Urinary bladder (tissue), 4 donors: ENCODE data around the gene ALOXE3. TPM values are rescaled to one million over a fixed set of nuclear protein-coding genes. Genes with fewer than 3 reads are reported as not detected.
A peak's percentile ranks its signal among the peaks of the same experiment; 100 is the strongest.

Experiments
- DNase-seq: peaks from one replicate; pipeline ENCODE4 v3.0.0-alpha.2; 2015; ENCODE audit errors: extremely low spot score
- H3K27ac ChIP-seq: one replicate; pipeline ENCODE4 v1.5.1; 2013; ENCODE audit warnings: low read depth, mild to moderate bottlenecking, moderate library complexity
- H3K36me3 ChIP-seq: one replicate; pipeline ENCODE4 v1.6.1; 2013; ENCODE audit warnings: mild to moderate bottlenecking, moderate library complexity; ENCODE audit not compliant: insufficient read depth
- H3K4me1 ChIP-seq: one replicate; pipeline ENCODE4 v1.6.1; 2013; ENCODE audit warnings: mild to moderate bottlenecking, moderate library complexity; ENCODE audit not compliant: insufficient read depth
- H3K4me3 ChIP-seq: one replicate; pipeline ENCODE4 v1.5.1; 2013; ENCODE audit warnings: low read depth, low read length
- WGBS: extraction: QIAGEN DNeasy Blood & Tissue Kit; methylation state at CpG from one replicate; pipeline ENCODE4 v1.1.7; 2013; 5-methylcytosine and 5-hydroxymethylcytosine counted together
- polyA plus RNA-seq: library from polyadenylated mRNA; stranded (reverse); fragments of 200-250 nt; gene quantifications from one replicate; pipeline ENCODE4 v1.2.3, GENCODE V29; 2013
- total RNA-seq: library from RNA; depleted of rRNA; stranded (reverse); fragments of >200 nt; gene quantifications from one replicate; pipeline ENCODE4 v1.2.3, GENCODE V29; 2014
- donor health status: healthy with polysubstance abuse.
- donor health status: healthy.

ALOXE3 gene
- total and polyA plus RNA-seq, 2 donors, result not detected

- WGBS, result 63% methylated on average over 3 of the region's 3 CpGs
- DNase-seq, result no peak
- H3K4me1 ChIP-seq, result no peaks in the 10 kb centered on the region
- H3K4me3 ChIP-seq, result no peak overlapping the region
- peaks cover 7% of the 10 kb centered on the region for H3K36me3 ChIP-seq
- H3K27ac ChIP-seq, result no peak overlapping the region
Observed at GRCh38 chr17:8159032-8159400, 40.7 kb upstream of the ALOXE3 start.

- WGBS, result 47% methylated on average over 20 of the region's 20 CpGs
- Histone ChIP-seq H3K4me3 (no peak overlapping the region), H3K36me3 (peaks cover 7% of the 10 kb centered on the region)
Observed at GRCh38 chr17:8158267-8159031, 40.1 kb upstream of the ALOXE3 start.

GRCh38 chr17:8156246-8156992 lies 38.1 kb upstream of the ALOXE3 start:
- H3K4me1 ChIP-seq, result no peaks in the 10 kb centered on the region
- peaks cover 10% of the 10 kb centered on the region for H3K36me3 ChIP-seq
- peak; percentile 100 for DNase-seq
- under 1% methylated on average over 59 of the region's 59 CpGs for whole genome bisulfite sequencing
- peak overlapping the region; percentile 98 for H3K27ac ChIP-seq
- peak overlapping the region; percentile 79 for H3K4me3 ChIP-seq

More at GRCh38 chr17:8158267-8159031, 40.1 kb upstream of the ALOXE3 start:
- peak overlapping the region; percentile 65 for H3K27ac ChIP-seq
- DNase-seq, result no peak
- H3K4me1 ChIP-seq, result no peaks in the 10 kb centered on the region

GRCh38 chr17:8155996-8156245 lies 37.6 kb upstream of the ALOXE3 start:
- Histone ChIP-seq H3K4me1 (no peaks in the 10 kb centered on the region), H3K27ac (peak overlapping the region; percentile 98), H3K4me3 (peak overlapping the region; percentile 79), H3K36me3 (peaks cover 9% of the 10 kb centered on the region)
- under 1% methylated on average over 11 of the region's 11 CpGs for WGBS
- DNase-seq, result no peak

- 13% methylated on average over 14 of the region's 14 CpGs for WGBS
- no peak for DNase-seq
- no peaks in the 10 kb centered on the region for H3K4me1 ChIP-seq
- peak overlapping the region; percentile 98 for H3K27ac ChIP-seq
- H3K4me3 ChIP-seq, result peak overlapping the region; percentile 79
- peaks cover 8% of the 10 kb centered on the region for H3K36me3 ChIP-seq
Observed at GRCh38 chr17:8155231-8155995, 37.1 kb upstream of the ALOXE3 start.

GRCh38 chr17:8154608-8155155 lies 36.4 kb upstream of the ALOXE3 start:
- Histone ChIP-seq H3K36me3 (peaks cover 8% of the 10 kb centered on the region), H3K27ac (peak overlapping the region; percentile 98), H3K4me1 (no peaks in the 10 kb centered on the region), H3K4me3 (peak overlapping the region; percentile 79)
- no peak for DNase-seq
- WGBS, result 18% methylated on average over 11 of the region's 11 CpGs

- 2% methylated on average over 22 of the region's 22 CpGs for WGBS
- DNase-seq, result peak; percentile 95
- Histone ChIP-seq H3K4me1 (no peaks in the 10 kb centered on the region), H3K36me3 (peaks cover 9% of the 10 kb centered on the region), H3K4me3 (peak overlapping the region; percentile 79), H3K27ac (peak overlapping the region; percentile 98)
Observed at GRCh38 chr17:8153957-8154607, 35.8 kb upstream of the ALOXE3 start.

GRCh38 chr17:8153525-8153956 lies 35.2 kb upstream of the ALOXE3 start:
- Histone ChIP-seq H3K4me3 (peak overlapping the region; percentile 25), H3K4me1 (no peaks in the 10 kb centered on the region), H3K27ac (peak overlapping the region; percentile 96), H3K36me3 (peaks cover 10% of the 10 kb centered on the region)
- no peak for DNase-seq
- 18% methylated on average over 13 of the region's 13 CpGs for WGBS

- 70% methylated on average over 7 of the region's 7 CpGs for WGBS
- H3K4me3 ChIP-seq, result peak overlapping the region; percentile 13
- DNase-seq, result no peak
Observed at GRCh38 chr17:8153031-8153451, 34.7 kb upstream of the ALOXE3 start.

GRCh38 chr17:8152112-8152775 lies 33.9 kb upstream of the ALOXE3 start, which contains the start of gene PER1:
Gene PER1 (minus strand): TSS chr17:8152404. CDS start chr17:8150706, 1,698 bp downstream.
- Histone ChIP-seq H3K4me3 (peak within 1 kb of the TSS; percentile 55), H3K36me3 (peaks cover 21% of the 10 kb centered on the region), H3K27ac (peak within 1 kb of the TSS; percentile 96), H3K4me1 (no peaks in the 10 kb centered on the region)
- WGBS, result 4% methylated on average over 42 of the region's 42 CpGs
- DNase-seq, result peak; percentile 79

More at GRCh38 chr17:8153031-8153451, 34.7 kb upstream of the ALOXE3 start:
- Histone ChIP-seq H3K4me1 (no peaks in the 10 kb centered on the region), H3K27ac (peak overlapping the region; percentile 96), H3K36me3 (peaks cover 14% of the 10 kb centered on the region)

- H3K36me3 ChIP-seq, result peaks cover 21% of the 10 kb centered on the region
- H3K4me1 ChIP-seq, result no peaks in the 10 kb centered on the region
- peak; percentile 81 for DNase-seq
- WGBS, result 3% methylated on average over 22 of the region's 22 CpGs
- peak overlapping the region; percentile 96 for H3K27ac ChIP-seq
- peak overlapping the region; percentile 55 for H3K4me3 ChIP-seq
Observed at GRCh38 chr17:8151641-8152111, 33.4 kb upstream of the ALOXE3 start.

- Histone ChIP-seq H3K27ac (peak overlapping the region; percentile 96), H3K4me3 (peak overlapping the region; percentile 55), H3K4me1 (no peaks in the 10 kb centered on the region), H3K36me3 (peaks cover 24% of the 10 kb centered on the region)
- 1% methylated on average over 38 of the region's 38 CpGs for WGBS
- no peak for DNase-seq
Observed at GRCh38 chr17:8151120-8151640, 32.9 kb upstream of the ALOXE3 start.
